IPS DF 4.7 (cell line): Measurements from ENCODE around the gene GATAD1.
A peak's percentile ranks its signal among the peaks of the same experiment; 100 is the strongest.
"Not testable (repeated sequence)": the region's sequence is repeated elsewhere in the genome, so short reads cannot be mapped to it uniquely, and the experiment has no call there.

Source experiments
- DNase-seq: peaks from one replicate; pipeline ENCODE4 v3.0.0-alpha.2; 2013; ENCODE audit warnings: low spot score; ENCODE audit errors: extremely low read depth

The GATAD1 gene, protein sequence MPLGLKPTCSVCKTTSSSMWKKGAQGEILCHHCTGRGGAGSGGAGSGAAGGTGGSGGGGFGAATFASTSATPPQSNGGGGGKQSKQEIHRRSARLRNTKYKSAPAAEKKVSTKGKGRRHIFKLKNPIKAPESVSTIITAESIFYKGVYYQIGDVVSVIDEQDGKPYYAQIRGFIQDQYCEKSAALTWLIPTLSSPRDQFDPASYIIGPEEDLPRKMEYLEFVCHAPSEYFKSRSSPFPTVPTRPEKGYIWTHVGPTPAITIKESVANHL

DNA sequence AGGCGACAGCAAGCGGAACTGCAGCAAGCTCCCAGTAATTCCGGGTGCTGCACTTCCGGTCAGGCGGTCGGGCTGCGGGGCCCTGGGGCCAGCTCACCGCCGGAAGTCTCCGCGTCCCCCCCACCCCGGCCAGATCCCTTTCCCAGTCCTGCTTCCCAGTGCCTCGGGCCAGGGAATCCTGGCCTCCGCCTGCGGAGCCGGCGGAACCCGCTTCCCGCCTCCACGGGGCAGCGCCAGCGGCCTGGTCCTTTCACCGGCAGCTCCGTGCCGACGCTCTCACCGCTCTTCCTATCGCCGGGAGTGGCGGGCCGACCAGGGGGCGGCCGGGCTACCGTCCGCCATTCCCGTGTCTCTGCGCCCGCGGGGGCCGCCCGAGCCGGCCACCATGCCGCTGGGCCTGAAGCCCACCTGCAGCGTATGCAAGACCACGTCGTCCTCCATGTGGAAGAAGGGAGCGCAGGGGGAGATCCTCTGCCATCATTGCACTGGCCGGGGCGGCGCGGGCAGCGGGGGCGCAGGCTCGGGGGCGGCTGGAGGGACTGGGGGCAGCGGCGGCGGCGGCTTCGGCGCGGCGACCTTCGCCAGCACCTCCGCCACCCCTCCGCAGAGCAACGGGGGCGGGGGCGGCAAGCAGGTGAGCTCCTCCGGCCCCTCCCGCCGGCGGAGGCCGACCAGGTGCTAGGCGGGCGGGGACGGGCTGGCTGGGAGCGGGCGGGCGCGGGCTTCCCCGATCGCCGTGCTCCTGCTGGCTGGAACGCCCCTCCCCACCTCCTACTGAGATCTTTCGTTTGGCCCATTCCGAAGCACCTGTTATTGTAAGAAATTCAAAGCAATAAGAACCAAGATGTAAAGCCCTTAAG is at the start of gene GATAD1:
Gene GATAD1 (plus strand): TSS at position 138 of the 860 bp plus-strand sequence. CDS start 248 bp downstream, at position 386.
- DNase-seq, result peak; percentile 76

DNA sequence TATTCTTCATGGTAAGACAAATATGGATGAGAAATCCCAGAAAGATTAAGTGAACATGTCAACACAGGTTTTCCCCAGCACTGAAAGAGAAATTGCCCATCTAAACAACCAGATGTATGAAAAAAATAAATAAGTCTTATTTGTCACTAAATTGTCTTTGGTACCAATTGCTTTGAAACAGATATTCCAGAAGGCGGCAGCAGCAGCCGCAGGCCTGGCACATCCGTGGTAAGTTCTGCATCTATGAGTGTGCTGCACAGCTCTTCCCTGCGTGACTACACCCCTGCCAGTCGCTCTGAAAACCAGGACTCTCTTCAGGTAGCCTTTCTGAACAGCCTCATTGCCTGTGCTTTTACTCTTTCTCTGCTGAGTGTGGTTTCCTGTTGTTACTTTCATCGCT is 49.7 kb upstream of the GATAD1 start:
- DNase-seq, result no peak

DNA sequence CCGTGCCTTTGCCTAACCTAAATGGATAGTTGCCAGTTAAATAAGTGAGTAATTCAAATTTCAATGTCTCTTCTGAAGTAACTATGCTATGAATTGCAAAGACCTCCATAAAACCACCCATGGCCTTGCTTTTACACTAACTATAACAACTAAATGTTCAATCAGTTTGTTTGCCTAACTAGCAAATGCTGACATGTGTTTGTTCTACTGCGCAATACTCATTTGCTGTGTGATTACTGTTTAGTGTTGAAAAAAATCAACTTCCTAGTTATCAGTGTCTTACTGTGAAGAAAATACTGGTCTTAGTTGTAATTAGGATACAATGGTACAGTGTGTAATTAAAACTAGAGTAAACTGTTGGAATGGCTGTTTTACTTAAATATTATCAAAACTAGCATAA is 47.3 kb upstream of the GATAD1 start:
- no peak for DNase-seq

DNA sequence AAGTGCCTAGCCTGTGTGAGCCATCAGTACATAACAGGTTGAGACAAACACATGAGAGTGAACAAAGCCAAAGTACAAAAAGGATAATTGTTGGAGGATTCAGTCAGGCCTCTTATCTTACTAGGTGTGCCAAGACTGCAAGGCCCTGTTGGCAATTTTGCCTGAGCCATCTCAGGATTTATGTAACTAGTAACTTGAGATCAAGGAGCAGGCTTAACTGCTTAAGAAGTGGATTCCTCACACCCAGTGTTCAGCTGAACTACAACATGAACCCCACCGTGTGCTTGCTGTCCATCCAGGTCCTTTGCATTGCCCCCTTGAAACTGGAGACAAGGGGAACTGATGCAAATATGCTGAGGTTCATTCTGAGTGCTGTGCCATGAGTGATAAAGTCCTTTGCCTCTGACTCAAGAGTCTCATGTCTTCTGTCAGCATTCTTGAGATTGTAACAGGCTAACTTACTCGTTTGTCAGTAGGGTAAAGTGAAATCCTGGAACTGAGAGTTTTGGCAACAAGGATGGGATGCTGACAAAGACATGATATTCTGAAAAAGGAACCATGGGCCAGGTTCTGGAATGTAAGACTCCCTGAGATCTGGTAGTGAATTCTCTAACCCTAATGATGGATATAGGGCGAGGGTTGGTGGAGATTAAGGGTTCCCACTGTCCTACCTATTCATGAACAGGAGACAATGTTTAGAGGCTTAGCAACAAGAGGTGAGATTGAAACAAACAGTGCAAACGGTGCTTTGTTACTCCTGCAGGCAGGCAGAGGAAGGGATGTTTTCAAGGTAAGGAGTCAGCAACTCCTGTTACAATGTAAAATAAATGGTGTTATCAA is 44.1 kb upstream of the GATAD1 start:
- DNase-seq, result no peak

DNA sequence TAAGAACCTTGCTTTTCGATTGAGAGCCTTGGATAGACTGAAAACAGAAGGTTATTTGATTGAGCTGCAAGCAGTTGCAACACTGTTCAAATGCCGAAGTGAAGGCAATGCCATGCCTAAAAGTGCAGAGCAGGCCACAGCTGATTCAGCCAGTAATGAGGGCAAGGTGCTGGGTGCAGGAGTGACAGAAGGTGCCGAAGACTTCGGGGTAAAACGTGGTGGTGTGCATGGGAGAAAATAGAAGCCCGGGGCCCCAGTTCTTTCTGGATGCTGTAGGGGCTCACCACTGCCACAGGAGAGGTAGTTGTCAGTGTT is 43.6 kb upstream of the GATAD1 start:
- no peak for DNase-seq

DNA sequence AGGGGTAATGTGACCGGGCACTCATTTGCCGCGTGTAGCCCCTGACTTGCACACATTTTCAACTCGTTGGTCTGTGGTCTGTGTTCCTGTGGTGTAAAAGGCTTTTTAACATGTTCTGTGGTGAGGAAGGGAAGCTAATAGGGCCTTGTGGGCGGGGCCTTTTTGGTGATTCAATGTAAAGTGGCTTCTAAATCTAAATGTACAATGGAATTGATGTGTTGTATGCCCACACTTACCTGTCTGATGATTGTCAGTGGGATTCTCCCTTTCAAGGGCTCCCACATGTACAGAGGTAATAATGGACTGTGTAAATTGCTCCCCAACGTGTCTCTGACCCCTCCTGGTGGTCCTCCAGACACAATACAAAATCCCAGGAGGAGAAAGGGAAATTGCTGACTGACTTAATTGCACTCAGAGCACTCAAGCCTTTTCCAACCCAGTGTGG is 43.1 kb upstream of the GATAD1 start:
- DNase-seq, result no peak

DNA sequence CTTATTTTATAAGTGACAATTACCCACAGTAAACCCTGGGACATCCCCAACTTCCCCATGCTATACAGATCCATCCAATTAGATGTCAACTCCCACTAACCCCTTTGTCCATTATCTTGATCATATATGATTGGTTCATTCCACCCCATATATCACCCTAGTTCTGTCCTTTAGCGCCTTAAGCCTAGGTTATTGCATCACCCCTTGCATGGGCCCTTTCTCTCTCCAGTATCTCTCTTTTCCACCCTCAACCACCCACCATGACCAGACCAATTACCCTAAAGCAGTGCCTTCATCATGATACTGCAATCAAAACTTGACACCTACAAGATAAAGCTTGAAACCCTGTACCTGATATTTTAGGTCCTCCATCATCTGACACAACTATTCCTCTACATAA is 37.9 kb upstream of the GATAD1 start:
- DNase-seq, result no peak

DNA sequence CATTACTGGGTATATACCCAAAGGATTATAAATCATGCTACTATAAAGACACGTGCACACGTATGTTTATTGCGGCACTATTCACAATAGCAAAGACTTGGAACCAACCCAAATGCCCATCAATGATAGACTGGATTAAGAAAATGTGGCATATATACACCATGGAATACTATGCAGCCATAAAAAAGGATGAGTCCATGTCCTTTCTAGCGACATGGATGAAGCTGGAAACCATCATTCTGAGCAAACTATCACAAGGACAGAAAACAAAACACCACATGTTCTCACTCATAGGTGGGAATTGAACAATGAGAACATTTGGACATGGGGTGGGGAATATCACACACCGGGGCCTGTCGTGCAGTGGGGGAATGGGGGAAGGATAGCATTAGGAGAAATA is 37.1 kb upstream of the GATAD1 start:
- not testable (repeated sequence) for DNase-seq

DNA sequence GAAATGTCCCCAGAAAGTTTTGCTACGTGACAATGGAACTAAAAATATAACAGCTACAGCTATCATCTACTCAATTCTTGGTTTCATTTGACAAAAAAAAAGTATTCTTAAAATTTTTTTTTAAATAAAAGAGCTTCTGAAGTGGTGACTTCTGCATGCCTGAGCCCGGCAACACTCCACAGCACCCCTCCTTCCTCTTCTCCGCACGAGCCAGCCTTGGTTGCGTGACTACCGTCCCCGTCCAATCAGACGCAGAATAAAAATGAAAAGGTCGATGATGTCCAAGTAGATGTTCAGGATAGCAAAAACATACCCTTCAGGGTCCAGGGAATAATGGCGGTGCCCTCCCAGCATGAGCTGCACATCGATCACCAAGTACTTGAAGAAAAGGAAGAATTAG is 34.5 kb upstream of the GATAD1 start:
- no peak for DNase-seq

DNA sequence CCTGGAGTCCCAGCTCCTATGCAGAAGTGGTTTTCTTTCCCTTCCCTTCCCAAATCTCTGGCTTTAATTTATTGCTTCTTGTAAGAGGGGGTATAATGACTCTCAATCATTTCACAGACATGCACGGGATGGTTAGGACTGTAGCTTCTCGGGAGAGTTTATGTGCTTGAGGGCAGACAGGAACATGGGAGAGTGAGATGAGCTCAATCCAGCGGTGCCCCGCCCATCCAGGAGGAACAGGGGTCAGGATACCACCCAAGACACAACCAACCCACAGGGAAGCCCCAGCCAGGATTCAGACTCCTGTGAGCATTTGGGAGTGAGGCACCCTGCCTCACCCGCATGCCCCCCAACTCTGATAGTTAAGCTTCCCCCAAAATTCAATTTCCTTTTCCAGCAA is 33.7 kb upstream of the GATAD1 start:
- DNase-seq, result no peak

DNA sequence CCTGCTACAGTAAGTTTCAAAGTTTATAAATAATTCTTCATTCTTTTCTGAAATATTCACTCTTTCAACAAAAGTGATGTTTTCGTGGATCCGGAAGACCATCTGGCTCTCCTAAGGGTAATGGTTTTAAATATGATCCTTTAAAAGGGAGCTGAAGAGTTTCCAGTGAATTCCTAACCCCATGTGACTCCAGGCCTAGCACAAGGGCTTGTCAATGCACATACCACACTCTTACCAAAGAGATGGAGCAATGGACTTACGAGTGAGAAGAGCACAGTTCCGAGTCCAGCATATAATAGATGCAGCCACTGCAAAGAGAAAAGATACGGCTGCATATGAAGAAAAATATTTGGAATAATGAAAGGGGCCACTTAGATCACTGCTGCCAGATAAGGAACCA is 32.1 kb upstream of the GATAD1 start:
- no peak for DNase-seq

DNA sequence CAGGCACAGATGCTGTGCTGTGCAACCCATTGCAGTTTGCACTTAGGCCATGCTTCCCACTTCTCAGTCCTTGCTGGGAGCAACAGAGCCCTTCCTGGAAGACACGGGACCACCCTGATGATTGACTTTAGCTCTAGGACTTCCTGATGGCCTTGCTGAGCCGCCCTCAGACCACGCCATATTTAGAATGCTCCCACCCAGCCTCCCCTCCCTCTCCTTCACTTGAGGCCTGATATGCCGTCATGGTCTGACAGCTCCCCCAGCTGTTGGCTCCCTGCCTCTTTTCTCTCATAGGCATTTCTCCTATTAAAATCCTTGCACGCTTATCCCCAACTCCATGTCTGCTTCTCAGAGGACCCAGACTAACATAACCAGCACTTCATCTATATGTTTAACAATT is 29.4 kb upstream of the GATAD1 start:
- DNase-seq, result no peak

DNA sequence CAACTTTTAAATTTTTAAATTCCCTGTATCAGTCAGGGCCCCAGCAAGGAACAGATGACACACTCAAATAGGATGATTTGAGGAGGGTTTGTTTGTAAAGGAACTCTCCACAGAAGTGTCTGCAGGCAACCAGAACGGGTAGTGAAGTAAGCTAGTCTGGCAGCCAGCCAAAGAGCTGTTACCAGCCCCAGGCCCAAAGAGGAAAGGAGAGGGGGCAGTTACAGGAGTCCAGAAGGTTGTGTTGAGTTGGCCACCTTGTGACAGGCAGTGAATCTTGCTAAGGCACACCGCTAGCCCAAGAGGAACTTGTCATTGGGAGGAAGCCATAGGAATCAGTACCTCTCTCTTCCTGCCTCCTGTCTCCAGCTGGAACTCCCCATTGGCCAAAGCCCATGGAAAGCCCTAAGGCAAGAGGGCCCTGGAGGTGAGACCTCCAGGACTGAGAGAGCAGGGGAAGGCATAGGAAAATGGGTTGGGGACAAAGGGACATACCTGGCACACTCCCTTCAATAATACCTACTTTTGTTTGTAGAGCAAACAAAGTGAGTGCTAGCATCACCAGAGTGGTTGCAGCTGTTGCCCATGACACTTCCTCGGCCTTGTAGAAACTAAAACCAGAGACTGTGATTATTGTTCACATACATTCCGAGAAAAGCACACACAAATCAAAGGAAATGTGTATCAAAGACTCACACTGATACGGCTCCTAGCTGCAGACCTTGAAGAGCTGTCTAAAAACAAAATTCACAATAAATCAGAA is 25.4 kb upstream of the GATAD1 start:
- no peak for DNase-seq

DNA sequence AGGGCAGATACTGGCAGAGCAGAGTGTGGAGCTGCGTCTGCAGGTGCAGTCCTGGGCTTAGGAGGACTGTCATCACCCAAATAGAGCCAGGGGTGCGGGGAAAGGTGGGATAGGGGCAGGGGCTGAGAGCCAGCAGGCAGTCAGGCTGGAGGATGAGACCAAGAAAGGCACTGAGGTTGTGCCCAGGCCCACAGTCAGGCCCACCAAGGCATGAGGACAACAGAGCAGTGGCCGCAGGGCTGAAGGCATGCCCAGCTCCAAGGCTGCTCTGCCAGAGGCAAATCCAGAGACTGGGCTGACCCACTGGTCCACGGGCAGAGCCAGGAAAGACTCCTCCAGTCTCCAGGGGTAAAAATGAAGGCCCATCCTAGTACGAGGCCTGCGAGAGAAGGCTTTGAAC is 24.4 kb upstream of the GATAD1 start:
- no peak for DNase-seq

DNA sequence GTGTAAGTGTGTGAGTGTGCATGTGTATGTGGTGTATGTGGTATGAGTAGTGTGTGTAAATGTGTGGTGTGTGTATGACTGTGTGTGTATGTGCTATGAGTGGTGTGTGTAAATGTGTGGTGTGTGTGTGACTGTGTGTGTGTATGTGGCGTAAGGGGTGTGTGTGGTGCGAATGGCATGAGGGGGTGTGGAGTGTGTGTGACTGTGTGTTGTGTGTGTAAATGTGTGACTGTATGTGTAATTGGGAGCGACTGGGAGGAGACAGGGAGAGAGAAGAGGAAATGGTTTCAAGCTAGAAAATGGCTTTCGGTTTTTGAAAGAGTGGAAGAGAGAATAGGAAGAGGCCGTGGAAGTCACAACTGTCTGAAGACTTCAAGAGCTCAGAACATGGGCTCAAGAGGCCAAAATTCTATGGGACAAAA is 23.6 kb upstream of the GATAD1 start:
- no peak for DNase-seq

DNA sequence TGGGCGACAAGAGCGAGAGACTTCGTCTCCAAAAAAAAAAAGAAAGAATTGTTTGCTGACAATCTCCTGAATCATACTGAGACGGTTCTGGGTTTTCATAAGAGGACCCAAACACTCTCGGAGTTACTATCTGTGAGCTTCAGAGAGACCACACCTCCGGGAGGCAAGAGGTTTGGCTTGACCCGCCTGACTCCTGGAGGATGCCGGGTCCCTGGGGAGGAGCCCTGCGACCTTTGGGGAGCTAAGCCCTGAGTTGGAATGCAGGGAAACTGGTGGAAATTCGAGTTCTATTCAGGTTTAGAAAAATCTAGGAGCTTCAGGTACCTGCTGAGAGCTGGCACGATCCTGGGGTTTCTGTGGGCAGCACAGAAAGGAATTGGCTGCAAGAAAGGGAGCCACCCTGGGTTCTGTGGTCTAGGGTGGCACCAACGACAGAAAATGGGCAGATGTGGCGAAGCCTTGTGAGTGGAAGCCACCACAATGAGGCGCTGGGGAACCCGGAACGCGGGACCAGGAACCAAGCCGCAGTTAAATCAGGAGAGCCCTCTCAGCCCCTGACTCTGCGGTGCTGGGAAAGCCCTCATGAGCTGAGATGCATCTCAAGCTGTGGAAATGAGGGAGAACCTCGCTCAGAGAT is 21.9 kb upstream of the GATAD1 start:
- no peak for DNase-seq

DNA sequence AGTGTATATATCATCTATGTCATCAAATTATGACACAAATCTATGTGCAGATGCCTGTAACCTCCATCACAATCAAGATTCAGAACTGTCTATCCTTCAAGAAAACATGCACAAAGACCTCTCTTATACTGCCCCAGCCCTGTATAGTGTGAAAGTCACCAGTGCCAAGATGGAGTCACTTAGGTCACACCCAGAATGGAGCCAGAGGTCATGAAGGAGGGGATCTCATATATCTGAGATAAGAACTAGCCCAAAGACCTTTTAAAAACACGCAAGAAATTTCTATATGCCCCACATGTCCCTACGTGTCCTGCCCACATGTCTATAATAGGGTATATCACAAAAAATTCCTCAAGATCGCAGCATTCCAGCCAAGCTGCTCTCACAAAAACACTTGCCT is 20.1 kb upstream of the GATAD1 start:
- DNase-seq, result no peak

DNA sequence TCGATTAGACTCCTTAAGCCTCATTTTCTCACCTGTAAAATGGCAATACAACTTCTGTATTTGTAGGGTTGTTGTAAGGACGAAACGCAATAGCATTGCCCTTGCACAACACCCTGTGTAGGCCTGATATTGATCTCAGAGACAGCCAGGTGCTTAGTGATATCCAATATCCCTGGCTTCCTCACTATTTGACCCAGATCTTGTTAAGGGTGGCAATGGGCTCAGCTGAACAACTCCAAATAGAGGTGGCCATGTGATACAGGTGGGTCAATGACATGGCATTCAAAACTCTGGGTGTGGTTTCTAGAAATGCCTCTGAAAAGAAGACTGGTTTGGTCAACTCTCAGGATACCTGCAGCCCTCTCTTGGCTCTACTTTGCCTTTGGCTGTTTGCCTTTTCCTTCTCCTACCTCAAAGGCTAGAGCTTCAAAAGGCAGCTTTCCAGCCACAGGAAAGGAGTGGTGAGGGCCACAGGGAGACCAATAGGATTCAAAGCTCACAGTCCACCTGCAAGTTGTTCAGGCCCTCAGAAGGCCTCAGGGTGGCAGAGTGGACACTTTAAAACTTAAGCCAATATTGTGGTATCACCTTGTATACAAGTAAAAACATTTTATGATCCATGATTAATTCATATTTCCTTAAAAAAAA is 14.9 kb upstream of the GATAD1 start:
- no peak for DNase-seq

DNA sequence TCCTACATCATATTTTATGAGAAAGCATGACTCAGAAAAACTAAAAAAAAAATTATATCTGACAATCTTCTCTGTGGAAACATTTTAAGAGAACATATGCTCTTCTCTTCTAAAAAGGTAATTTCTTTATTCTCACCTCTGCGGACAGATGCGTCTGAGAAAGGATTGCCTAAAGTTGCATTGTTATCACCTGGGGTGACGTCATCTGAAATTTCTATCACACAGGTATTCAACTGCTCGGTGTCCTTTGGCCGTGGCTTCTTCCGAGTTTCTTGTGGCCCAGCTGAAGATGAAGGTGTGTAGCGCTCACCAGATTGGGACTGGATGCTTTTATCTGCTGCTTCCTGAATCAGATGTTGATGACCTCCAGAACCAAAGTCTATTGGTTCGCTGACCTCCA is 14.3 kb upstream of the GATAD1 start:
- no peak for DNase-seq

DNA sequence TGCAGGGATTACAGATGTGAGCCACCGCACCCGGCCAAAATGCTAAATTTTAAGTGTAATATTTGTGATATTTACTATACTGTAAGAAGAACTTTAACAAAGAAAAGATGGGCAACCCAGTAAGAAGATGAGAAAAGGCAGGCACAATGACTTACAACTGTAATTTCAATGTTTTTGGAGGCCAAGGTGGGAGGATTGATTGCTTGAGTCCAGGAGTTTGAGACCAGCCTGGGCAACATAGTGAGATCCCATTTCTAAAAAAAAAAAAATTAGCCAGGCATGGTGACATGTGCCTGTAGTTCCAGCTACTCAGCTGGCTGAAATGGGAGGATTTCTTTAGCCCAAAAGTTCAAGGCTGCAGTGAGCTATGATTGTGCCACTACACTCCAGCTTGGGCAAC is 11.7 kb upstream of the GATAD1 start:
- no peak for DNase-seq
